Measurements from ENCODE around the gene NKG7. TPM values are rescaled to one million over a fixed set of nuclear protein-coding genes. Genes with fewer than 3 reads are reported as not detected.

Gene NKG7
- total RNA-seq, 1 experiment from 2014 or later, result not detected

GRCh38 chr19:51382004-51382403, 9.6 kb upstream of the NKG7 start:
- no peak for DNase-seq
- POLR2A ChIA-PET (ENCODE audit: unreplicated experiment), result no interaction called here
- no TSS peak for BruUV-seq (replicated peaks)

GRCh38 chr19:51380379-51380778, 7.9 kb upstream of the NKG7 start:
- TF ChIP-seq, protein P1, sequence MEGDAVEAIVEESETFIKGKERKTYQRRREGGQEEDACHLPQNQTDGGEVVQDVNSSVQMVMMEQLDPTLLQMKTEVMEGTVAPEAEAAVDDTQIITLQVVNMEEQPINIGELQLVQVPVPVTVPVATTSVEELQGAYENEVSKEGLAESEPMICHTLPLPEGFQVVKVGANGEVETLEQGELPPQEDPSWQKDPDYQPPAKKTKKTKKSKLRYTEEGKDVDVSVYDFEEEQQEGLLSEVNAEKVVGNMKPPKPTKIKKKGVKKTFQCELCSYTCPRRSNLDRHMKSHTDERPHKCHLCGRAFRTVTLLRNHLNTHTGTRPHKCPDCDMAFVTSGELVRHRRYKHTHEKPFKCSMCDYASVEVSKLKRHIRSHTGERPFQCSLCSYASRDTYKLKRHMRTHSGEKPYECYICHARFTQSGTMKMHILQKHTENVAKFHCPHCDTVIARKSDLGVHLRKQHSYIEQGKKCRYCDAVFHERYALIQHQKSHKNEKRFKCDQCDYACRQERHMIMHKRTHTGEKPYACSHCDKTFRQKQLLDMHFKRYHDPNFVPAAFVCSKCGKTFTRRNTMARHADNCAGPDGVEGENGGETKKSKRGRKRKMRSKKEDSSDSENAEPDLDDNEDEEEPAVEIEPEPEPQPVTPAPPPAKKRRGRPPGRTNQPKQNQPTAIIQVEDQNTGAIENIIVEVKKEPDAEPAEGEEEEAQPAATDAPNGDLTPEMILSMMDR (conservative IDR thresholded peaks at IDR 0.05), result no peak
- TF ChIP-seq EZH2 (IDR thresholded peaks at IDR 0.05; ENCODE audit: low read depth), result no peak
- H3K4me1 ChIP-seq (replicated peaks; ENCODE audit: insufficient read depth), result no peaks in the 10 kb centered on the region
- H3K4me3 ChIP-seq, result no peak overlapping the region
- no peaks in the 10 kb centered on the region for H3K9me2 ChIP-seq (ENCODE audit: insufficient read depth)
- no peak overlapping the region for H3K4me2 ChIP-seq
- DNase-seq, result no peak
- no peak overlapping the region for H3K27ac ChIP-seq
- H2AFZ ChIP-seq, result no peak overlapping the region
- no peaks in the 10 kb centered on the region for H3K79me2 ChIP-seq (ENCODE audit: low read depth)
- CTCF ChIA-PET, result no interaction called here
- no peaks in the 10 kb centered on the region for H3K9me3 ChIP-seq (ENCODE audit: insufficient read depth, low read depth)
- POLR2A ChIA-PET (ENCODE audit: unreplicated experiment), result no interaction called here
- H3K36me3 ChIP-seq (ENCODE audit: low read depth), result no peaks in the 10 kb centered on the region
- no peaks in the 10 kb centered on the region for H3K27me3 ChIP-seq (ENCODE audit: insufficient read depth, low read depth)
- intact Hi-C loops (cut with micrococcal nuclease; ENCODE audit: unreplicated experiment), result no loop called here
- no TSS peak for BruUV-seq (replicated peaks)
- no peaks in the 10 kb centered on the region for H4K20me1 ChIP-seq (ENCODE audit: insufficient read depth)
- H3F3A ChIP-seq (ENCODE audit: insufficient read depth, low read depth), result no peaks in the 10 kb centered on the region

More at GRCh38 chr19:51382004-51382403, 9.6 kb upstream of the NKG7 start:
- Histone ChIP-seq H3K27me3 (ENCODE audit: insufficient read depth, low read depth) (no peaks in the 10 kb centered on the region), H3K4me3 (no peak overlapping the region), H3F3A (ENCODE audit: insufficient read depth, low read depth) (no peaks in the 10 kb centered on the region), H3K79me2 (ENCODE audit: low read depth) (no peaks in the 10 kb centered on the region), H2AFZ (no peak overlapping the region), H4K20me1 (ENCODE audit: insufficient read depth) (no peaks in the 10 kb centered on the region), H3K4me1 (replicated peaks; ENCODE audit: insufficient read depth) (no peaks in the 10 kb centered on the region), H3K27ac (no peak overlapping the region), H3K36me3 (ENCODE audit: low read depth) (no peaks in the 10 kb centered on the region), H3K9me3 (ENCODE audit: insufficient read depth, low read depth) (no peaks in the 10 kb centered on the region), H3K4me2 (no peak overlapping the region), H3K9me2 (ENCODE audit: insufficient read depth) (no peaks in the 10 kb centered on the region)
- CTCF ChIA-PET, result no interaction called here
- TF ChIP-seq EZH2 (IDR thresholded peaks at IDR 0.05; ENCODE audit: low read depth), result no peak
- TF ChIP-seq, protein P1 (conservative IDR thresholded peaks at IDR 0.05), result no peak
- intact Hi-C loops (cut with micrococcal nuclease; ENCODE audit: unreplicated experiment), result no loop called here

DNA sequence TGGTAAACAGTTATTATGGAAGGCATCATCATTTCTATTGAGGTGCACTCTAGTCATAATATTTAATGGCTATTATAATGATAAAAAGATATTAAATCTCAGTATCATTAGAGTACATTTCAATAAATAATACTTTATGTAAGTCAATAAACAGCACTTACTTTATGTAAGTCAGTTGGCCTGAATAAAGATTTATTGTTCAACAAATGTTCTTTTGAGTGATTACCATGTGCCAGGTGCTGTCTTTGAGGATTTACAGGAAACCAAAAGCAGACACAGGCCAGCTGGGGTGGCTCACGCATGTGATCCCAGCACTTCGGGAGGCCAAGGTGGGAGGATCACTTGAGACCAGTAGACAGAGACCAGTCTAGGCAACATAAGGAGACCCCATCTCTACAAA, 5.0 kb upstream of the NKG7 start:
- no peak overlapping the region for H3K4me2 ChIP-seq
- no peaks in the 10 kb centered on the region for H3K79me2 ChIP-seq (ENCODE audit: low read depth)
- H4K20me1 ChIP-seq (ENCODE audit: insufficient read depth), result no peaks in the 10 kb centered on the region
- TF ChIP-seq, protein P1 (conservative IDR thresholded peaks at IDR 0.05), result no peak
- no peak for TF ChIP-seq EZH2 (IDR thresholded peaks at IDR 0.05; ENCODE audit: low read depth)
- H3K9me2 ChIP-seq (ENCODE audit: insufficient read depth), result no peaks in the 10 kb centered on the region
- H3K4me1 ChIP-seq (replicated peaks; ENCODE audit: insufficient read depth), result no peaks in the 10 kb centered on the region
- no peaks in the 10 kb centered on the region for H3K9me3 ChIP-seq (ENCODE audit: insufficient read depth, low read depth)
- H3K4me3 ChIP-seq, result no peak overlapping the region
- H3K27me3 ChIP-seq (ENCODE audit: insufficient read depth, low read depth), result peaks cover 18% of the 10 kb centered on the region
- no peak for DNase-seq
- CTCF ChIA-PET, result no interaction called here
- H3F3A ChIP-seq (ENCODE audit: insufficient read depth, low read depth), result no peaks in the 10 kb centered on the region
- POLR2A ChIA-PET (ENCODE audit: unreplicated experiment), result no interaction called here
- no peaks in the 10 kb centered on the region for H3K36me3 ChIP-seq (ENCODE audit: low read depth)
- H3K27ac ChIP-seq, result no peak overlapping the region
- no peak overlapping the region for H2AFZ ChIP-seq
- intact Hi-C loops (cut with micrococcal nuclease; ENCODE audit: unreplicated experiment), result no loop called here
- no TSS peak for BruUV-seq (replicated peaks)
